MM.1S (cell line): ENCODE results near the gene SPNS2.

Experiments used
- DNase-seq: peaks from one replicate; pipeline ENCODE4 v3.0.0-alpha.2; 2015
- H2AFZ ChIP-seq: fragments of 300-600 bp; sonication (generic); 2 replicates; pipeline ENCODE4 v1.6.0; 2016; ENCODE audit warnings: antibody characterized with exemption, low read length
- H3F3A ChIP-seq: fragments of 300-600 bp; sonication (generic); 2 replicates; pipeline ENCODE4 v1.6.1; 2016; ENCODE audit warnings: mild to moderate bottlenecking, antibody characterized with exemption, low read length, moderate library complexity, mixed read lengths; ENCODE audit not compliant: insufficient read depth
- H3K27ac ChIP-seq: fragments of 300-600 bp; sonication (generic); 2 replicates; pipeline ENCODE4 v1.5.1; 2016; ENCODE audit warnings: mild to moderate bottlenecking, low read length
- H3K27me3 ChIP-seq: fragments of 300-600 bp; sonication (generic); replicated peaks from 2 replicates; pipeline ENCODE4 v1.6.0; 2016; ENCODE audit warnings: low read length; ENCODE audit not compliant: insufficient read depth
- H3K36me3 ChIP-seq: fragments of 300-600 bp; sonication (generic); replicated peaks from 2 replicates; pipeline ENCODE4 v1.6.1; 2016; ENCODE audit warnings: mild to moderate bottlenecking, low read length, mixed read lengths; ENCODE audit not compliant: insufficient read depth
- H3K4me1 ChIP-seq: fragments of 300-600 bp; sonication (generic); 2 replicates; pipeline ENCODE4 v1.6.1; 2016; ENCODE audit warnings: low read length, mixed read lengths
- H3K4me2 ChIP-seq: fragments of 300-600 bp; sonication (generic); 2 replicates; pipeline ENCODE4 v1.6.0; 2016; ENCODE audit warnings: low read depth, low read length
- H3K4me3 ChIP-seq: fragments of 300-600 bp; sonication (generic); 2 replicates; pipeline ENCODE4 v1.5.1; 2016; ENCODE audit warnings: low read length, mixed read lengths
- H3K79me2 ChIP-seq: fragments of 300-600 bp; sonication (generic); 2 replicates; pipeline ENCODE4 v1.6.1; 2016; ENCODE audit warnings: mixed run types, low read length, mixed read lengths
- H3K9ac ChIP-seq: fragments of 300-600 bp; sonication (generic); 2 replicates; pipeline ENCODE4 v1.6.1; 2016; ENCODE audit warnings: low read length, mixed read lengths
- H3K9me2 ChIP-seq: fragments of 300-600 bp; sonication (generic); replicated peaks from 2 replicates; pipeline ENCODE4 v1.6.1; 2016; ENCODE audit warnings: mild to moderate bottlenecking, low read length, mixed read lengths; ENCODE audit not compliant: insufficient read depth
- H3K9me3 ChIP-seq: fragments of 300-600 bp; sonication (generic); replicated peaks from 2 replicates; pipeline ENCODE4 v1.6.1; 2016; ENCODE audit warnings: mild to moderate bottlenecking, low read length, mixed read lengths; ENCODE audit not compliant: insufficient read depth
- H4K20me1 ChIP-seq: fragments of 300-600 bp; sonication (generic); 2 replicates; pipeline ENCODE4 v1.6.1; 2016; ENCODE audit warnings: mild to moderate bottlenecking, low read length, moderate library complexity, mixed read lengths; ENCODE audit not compliant: insufficient read depth
- CTCF ChIP-seq: fragments of 300-600 bp; sonication (generic); IDR thresholded peaks from 2 replicates; pipeline ENCODE4 v1.5.1; 2016; ENCODE audit warnings: antibody characterized with exemption, low read length, mixed read lengths
- EZH2 ChIP-seq: fragments of 300-600 bp; sonication (generic); optimal IDR thresholded peaks from 2 replicates; pipeline ENCODE3; 2017; ENCODE audit warnings: low read depth, mild to moderate bottlenecking, antibody characterized with exemption, low read length, mixed read lengths
- EZH2phosphoT487 ChIP-seq: fragments of 300-600 bp; sonication (generic); IDR thresholded peaks from 2 replicates; pipeline ENCODE4 v1.6.1; 2018; ENCODE audit warnings: antibody characterized with exemption, low read length

Gene SPNS2

GRCh38 chr17:4583206-4583605, 84.5 kb downstream of the SPNS2 start:
- no peaks in the 10 kb centered on the region for H3K36me3 ChIP-seq
- H3K4me1 ChIP-seq = no peaks in the 10 kb centered on the region
- no peaks in the 10 kb centered on the region for H3K9me2 ChIP-seq
- no peak for TF ChIP-seq EZH2phosphoT487
- no peak for TF ChIP-seq EZH2
- TF ChIP-seq CTCF = no peak
- no peak for DNase-seq
- H3K27ac ChIP-seq = no peak overlapping the region
- H3K9me3 ChIP-seq = no peaks in the 10 kb centered on the region
- H2AFZ ChIP-seq = no peak overlapping the region
- no peak overlapping the region for H3K4me3 ChIP-seq
- no peaks in the 10 kb centered on the region for H4K20me1 ChIP-seq
- H3K79me2 ChIP-seq = no peaks in the 10 kb centered on the region
- no peaks in the 10 kb centered on the region for H3F3A ChIP-seq
- H3K4me2 ChIP-seq = no peak overlapping the region
- H3K9ac ChIP-seq = no peak overlapping the region
- H3K27me3 ChIP-seq = peaks cover 84% of the 10 kb centered on the region

GRCh38 chr17:4583782-4584100, 85.1 kb downstream of the SPNS2 start:
- Histone ChIP-seq H3K9me3 (no peaks in the 10 kb centered on the region), H3K9me2 (no peaks in the 10 kb centered on the region), H3K27ac (no peak overlapping the region), H3K9ac (no peak overlapping the region), H3K36me3 (no peaks in the 10 kb centered on the region), H3K4me2 (no peak overlapping the region), H4K20me1 (no peaks in the 10 kb centered on the region), H3K4me1 (no peaks in the 10 kb centered on the region), H2AFZ (no peak overlapping the region), H3K79me2 (no peaks in the 10 kb centered on the region), H3K4me3 (no peak overlapping the region), H3K27me3 (peaks cover 89% of the 10 kb centered on the region), H3F3A (no peaks in the 10 kb centered on the region)
- DNase-seq = no peak
- TF ChIP-seq EZH2 (no peak), EZH2phosphoT487 (no peak)

- Histone ChIP-seq H2AFZ (no peak within 1 kb of the TSS), H3K27ac (no peak within 1 kb of the TSS), H3K9me2 (no peaks in the 10 kb centered on the region), H3K9ac (no peak within 1 kb of the TSS), H3K4me2 (no peak within 1 kb of the TSS), H4K20me1 (no peaks in the 10 kb centered on the region), H3F3A (no peaks in the 10 kb centered on the region), H3K36me3 (no peaks in the 10 kb centered on the region), H3K4me1 (no peaks in the 10 kb centered on the region), H3K27me3 (peaks cover 92% of the 10 kb centered on the region), H3K9me3 (no peaks in the 10 kb centered on the region), H3K79me2 (no peaks in the 10 kb centered on the region), H3K4me3 (no peak within 1 kb of the TSS)
- TF ChIP-seq EZH2phosphoT487 (no peak), EZH2 (no peak), CTCF (no peak)
- DNase-seq = no peak
Measured at GRCh38 chr17:4584101-4584916, 85.6 kb downstream of the SPNS2 start, which contains the start of gene SMTNL2. Gene SMTNL2, plus strand, starts transcription at chr17:4584529. Its CDS starts 77 bp downstream, at chr17:4584606.

GRCh38 chr17:4584917-4585637, 86.4 kb downstream of the SPNS2 start:
- no peak overlapping the region for H3K9ac ChIP-seq
- H4K20me1 ChIP-seq = no peaks in the 10 kb centered on the region
- H3K9me2 ChIP-seq = no peaks in the 10 kb centered on the region
- H3K79me2 ChIP-seq = no peaks in the 10 kb centered on the region
- H3F3A ChIP-seq = no peaks in the 10 kb centered on the region
- H2AFZ ChIP-seq = no peak overlapping the region
- H3K4me3 ChIP-seq = no peak overlapping the region
- H3K36me3 ChIP-seq = no peaks in the 10 kb centered on the region
- H3K4me2 ChIP-seq = no peak overlapping the region
- no peak for DNase-seq
- TF ChIP-seq EZH2 (no peak), CTCF (no peak), EZH2phosphoT487 (no peak)
- no peak overlapping the region for H3K27ac ChIP-seq
- H3K27me3 ChIP-seq = peaks cover 88% of the 10 kb centered on the region
- no peaks in the 10 kb centered on the region for H3K9me3 ChIP-seq
- H3K4me1 ChIP-seq = no peaks in the 10 kb centered on the region
